ENCODE results near the gene STOML1. TPM values are rescaled to one million over a fixed set of nuclear protein-coding genes. Genes with fewer than 3 reads are reported as not detected.
"Not testable (repeated sequence)": the region's sequence is repeated elsewhere in the genome, so short reads cannot be mapped to it uniquely, and the experiment has no call there.

STOML1 gene
- total and polyA plus RNA-seq, 2 donors: 13.0 to 19.1 TPM

- H3K36me3 ChIP-seq (ENCODE audit: control insufficient read depth in 2 of 2, insufficient read depth in 2 of 2, low read length in 1 of 2); H3K4me3 ChIP-seq (ENCODE audit: low read length in 2 of 2); H3K27ac ChIP-seq (ENCODE audit: low read depth in 1 of 2, low read length in 1 of 2); H3K27me3 ChIP-seq (ENCODE audit: control insufficient read depth in 2 of 2, insufficient read depth in 1 of 2, low read length in 1 of 2); H3K9me3 ChIP-seq (ENCODE audit: control insufficient read depth in 2 of 2, insufficient read depth in 1 of 2, low read length in 1 of 2): not testable (repeated sequence)
- WGBS: 33% methylated on average over 18 of the region's 18 CpGs
- DNase-seq (ENCODE audit: low read depth in 6 of 9, low spot score in 9 of 9): peak in 1 of 9 donors; percentile 53
- H3K4me1 ChIP-seq (ENCODE audit: control insufficient read depth in 2 of 2, insufficient read depth in 2 of 2, low read length in 2 of 2): peaks cover 10 to 23% of the 10 kb centered on the region in 2 donors
Measured at GRCh38 chr15:73975440-73976125, 16.5 kb downstream of the STOML1 start.

DNA sequence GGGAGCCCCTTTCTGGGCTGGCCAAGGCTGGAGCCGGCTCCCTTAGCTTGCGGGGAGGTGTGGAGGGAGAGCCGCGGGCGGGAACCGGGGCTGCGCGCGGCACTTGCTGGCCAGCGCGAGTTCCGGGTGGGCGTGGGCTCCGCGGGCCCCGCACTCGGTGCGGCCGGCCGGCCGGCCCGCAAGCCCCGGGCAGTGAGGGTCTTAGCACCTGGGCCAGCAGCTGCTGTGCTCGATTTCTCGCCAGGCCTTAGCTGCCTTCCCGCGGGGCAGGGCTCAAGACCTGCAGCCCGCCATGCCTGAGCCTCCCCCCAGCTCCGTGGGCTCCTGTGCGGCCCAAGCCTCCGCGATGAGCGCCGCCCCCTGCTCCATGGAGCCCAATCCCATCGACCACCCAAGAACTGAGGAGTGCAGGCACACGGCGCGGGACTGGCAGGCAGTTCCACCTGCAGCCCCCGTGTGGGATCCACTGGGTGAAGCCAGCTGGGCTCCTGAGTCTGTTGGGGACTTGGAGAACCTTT, 18.4 kb downstream of the STOML1 start:
- not testable (repeated sequence) for H3K27ac ChIP-seq (ENCODE audit: low read depth in 1 of 2, low read length in 1 of 2); H3K9me3 ChIP-seq (ENCODE audit: control insufficient read depth in 2 of 2, insufficient read depth in 1 of 2, low read length in 1 of 2); H3K27me3 ChIP-seq (ENCODE audit: control insufficient read depth in 2 of 2, insufficient read depth in 1 of 2, low read length in 1 of 2); H3K36me3 ChIP-seq (ENCODE audit: control insufficient read depth in 2 of 2, insufficient read depth in 2 of 2, low read length in 1 of 2); H3K4me3 ChIP-seq (ENCODE audit: low read length in 2 of 2); DNase-seq (ENCODE audit: low read depth in 6 of 9, low spot score in 9 of 9)
- 96% methylated on average over 39 of the region's 39 CpGs for WGBS
- H3K4me1 ChIP-seq (ENCODE audit: control insufficient read depth in 2 of 2, insufficient read depth in 2 of 2, low read length in 2 of 2): peaks cover 10 to 30% of the 10 kb centered on the region in 2 donors

GRCh38 chr15:73972984-73973682, 19.0 kb downstream of the STOML1 start:
- Histone ChIP-seq H3K27ac (ENCODE audit: low read depth in 1 of 2, low read length in 1 of 2) (no peak overlapping the region), H3K4me3 (ENCODE audit: low read length in 2 of 2) (peak overlapping the region in 1 of 2 donors; percentile 18)

DNA sequence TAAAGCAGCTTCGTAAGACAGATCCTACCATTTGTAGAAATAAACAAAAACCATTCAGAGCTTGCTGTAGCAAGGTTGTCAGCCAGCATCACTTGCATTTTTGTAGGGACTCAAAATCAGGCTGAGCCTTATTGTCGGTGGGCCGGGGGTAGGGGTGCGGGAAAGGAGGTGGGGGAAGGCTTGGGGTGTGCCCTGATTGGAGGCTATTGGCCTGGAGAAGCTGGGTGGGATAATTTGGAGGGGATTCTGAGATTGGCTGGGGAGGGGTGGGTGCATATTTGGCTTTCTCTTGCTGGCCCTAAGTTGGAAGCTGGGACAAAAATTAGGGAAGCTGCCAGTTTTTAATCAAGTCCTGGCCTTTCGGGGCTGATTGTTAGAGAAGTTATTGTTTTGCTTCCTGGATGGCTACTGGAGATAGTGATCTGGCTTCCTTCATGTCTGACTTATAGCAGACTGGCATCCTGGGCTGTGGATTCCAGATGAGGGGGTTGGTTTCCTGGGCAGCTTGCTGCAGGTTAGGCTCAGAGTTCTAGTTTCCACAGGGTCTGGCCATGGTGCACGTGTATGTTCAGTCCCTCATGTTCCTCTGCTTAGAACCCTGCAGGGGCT, 22.8 kb downstream of the STOML1 start:
- DNase-seq (ENCODE audit: low read depth in 6 of 9, low spot score in 9 of 9): no peak
- no peak overlapping the region for H3K4me3 ChIP-seq (ENCODE audit: low read length in 2 of 2)
- H3K4me1 ChIP-seq (ENCODE audit: control insufficient read depth in 2 of 2, insufficient read depth in 2 of 2, low read length in 2 of 2): peaks cover 18 to 52% of the 10 kb centered on the region in 2 donors
- H3K36me3 ChIP-seq (ENCODE audit: control insufficient read depth in 2 of 2, insufficient read depth in 2 of 2, low read length in 1 of 2): no peaks in the 10 kb centered on the region
- H3K27ac ChIP-seq (ENCODE audit: low read depth in 1 of 2, low read length in 1 of 2): no peak overlapping the region
- 93% methylated on average over 6 of the region's 6 CpGs for WGBS
- peaks cover 0 to 10% of the 10 kb centered on the region in 2 donors for H3K9me3 ChIP-seq (ENCODE audit: control insufficient read depth in 2 of 2, insufficient read depth in 1 of 2, low read length in 1 of 2)
- H3K27me3 ChIP-seq (ENCODE audit: control insufficient read depth in 2 of 2, insufficient read depth in 1 of 2, low read length in 1 of 2): no peaks in the 10 kb centered on the region

More at GRCh38 chr15:73972984-73973682, 19.0 kb downstream of the STOML1 start:
- DNase-seq (ENCODE audit: low read depth in 6 of 9, low spot score in 9 of 9): peak in 8 of 9 donors; percentile 74 to 93 (median 88)
- Histone ChIP-seq H3K4me1 (ENCODE audit: control insufficient read depth in 2 of 2, insufficient read depth in 2 of 2, low read length in 2 of 2) (peaks cover 10 to 32% of the 10 kb centered on the region in 2 donors), H3K36me3 (ENCODE audit: control insufficient read depth in 2 of 2, insufficient read depth in 2 of 2, low read length in 1 of 2) (no peaks in the 10 kb centered on the region), H3K27me3 (ENCODE audit: control insufficient read depth in 2 of 2, insufficient read depth in 1 of 2, low read length in 1 of 2) (no peaks in the 10 kb centered on the region), H3K9me3 (ENCODE audit: control insufficient read depth in 2 of 2, insufficient read depth in 1 of 2, low read length in 1 of 2) (peaks cover 0 to 10% of the 10 kb centered on the region in 2 donors)
- 37% methylated on average over 26 of the region's 26 CpGs for WGBS

DNA sequence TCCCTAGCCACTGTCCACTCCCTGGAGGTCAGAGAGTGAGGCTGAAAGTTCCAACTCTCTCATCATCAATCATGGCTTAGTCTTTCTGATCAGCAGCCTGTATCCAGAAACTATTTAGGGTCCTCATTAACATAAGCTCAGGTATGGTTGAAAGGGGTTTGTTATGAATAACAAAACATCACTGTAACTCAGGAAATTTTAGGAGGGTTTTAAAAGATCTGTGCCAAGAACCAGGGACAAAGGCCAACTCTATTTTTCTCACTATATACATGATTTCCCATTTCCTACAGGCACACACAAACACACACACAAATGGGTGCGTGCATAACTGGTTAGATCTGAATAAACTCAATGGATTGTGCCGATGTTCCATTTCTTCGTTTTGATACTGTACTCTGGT, 23.6 kb downstream of the STOML1 start:
- peaks cover 0 to 10% of the 10 kb centered on the region in 2 donors for H3K9me3 ChIP-seq (ENCODE audit: control insufficient read depth in 2 of 2, insufficient read depth in 1 of 2, low read length in 1 of 2)
- no peaks in the 10 kb centered on the region for H3K27me3 ChIP-seq (ENCODE audit: control insufficient read depth in 2 of 2, insufficient read depth in 1 of 2, low read length in 1 of 2)
- H3K36me3 ChIP-seq (ENCODE audit: control insufficient read depth in 2 of 2, insufficient read depth in 2 of 2, low read length in 1 of 2): no peaks in the 10 kb centered on the region
- WGBS: over 99% methylated on average over 3 of the region's 3 CpGs
- H3K27ac ChIP-seq (ENCODE audit: low read depth in 1 of 2, low read length in 1 of 2): no peak overlapping the region
- peaks cover 21 to 52% of the 10 kb centered on the region in 2 donors for H3K4me1 ChIP-seq (ENCODE audit: control insufficient read depth in 2 of 2, insufficient read depth in 2 of 2, low read length in 2 of 2)
- no peak overlapping the region for H3K4me3 ChIP-seq (ENCODE audit: low read length in 2 of 2)
- no peak for DNase-seq (ENCODE audit: low read depth in 6 of 9, low spot score in 9 of 9)

- H3K4me1 ChIP-seq (ENCODE audit: control insufficient read depth in 2 of 2, insufficient read depth in 2 of 2, low read length in 2 of 2): peaks cover 23 to 48% of the 10 kb centered on the region in 2 donors
- WGBS: 2% methylated on average over 2 of the region's 2 CpGs
- no peaks in the 10 kb centered on the region for H3K36me3 ChIP-seq (ENCODE audit: control insufficient read depth in 2 of 2, insufficient read depth in 2 of 2, low read length in 1 of 2)
- no peaks in the 10 kb centered on the region for H3K27me3 ChIP-seq (ENCODE audit: control insufficient read depth in 2 of 2, insufficient read depth in 1 of 2, low read length in 1 of 2)
- H3K4me3 ChIP-seq (ENCODE audit: low read length in 2 of 2): peak overlapping the region in 1 of 2 donors; percentile 30
- peak overlapping the region; percentile 96 to 97 for H3K27ac ChIP-seq (ENCODE audit: low read depth in 1 of 2, low read length in 1 of 2)
- DNase-seq (ENCODE audit: low read depth in 6 of 9, low spot score in 9 of 9): peak in 8 of 9 donors; percentile 61 to 94 (median 81)
- H3K9me3 ChIP-seq (ENCODE audit: control insufficient read depth in 2 of 2, insufficient read depth in 1 of 2, low read length in 1 of 2): peaks cover 0 to 5% of the 10 kb centered on the region in 2 donors
Measured at GRCh38 chr15:73965758-73966113, 26.4 kb downstream of the STOML1 start.

DNA sequence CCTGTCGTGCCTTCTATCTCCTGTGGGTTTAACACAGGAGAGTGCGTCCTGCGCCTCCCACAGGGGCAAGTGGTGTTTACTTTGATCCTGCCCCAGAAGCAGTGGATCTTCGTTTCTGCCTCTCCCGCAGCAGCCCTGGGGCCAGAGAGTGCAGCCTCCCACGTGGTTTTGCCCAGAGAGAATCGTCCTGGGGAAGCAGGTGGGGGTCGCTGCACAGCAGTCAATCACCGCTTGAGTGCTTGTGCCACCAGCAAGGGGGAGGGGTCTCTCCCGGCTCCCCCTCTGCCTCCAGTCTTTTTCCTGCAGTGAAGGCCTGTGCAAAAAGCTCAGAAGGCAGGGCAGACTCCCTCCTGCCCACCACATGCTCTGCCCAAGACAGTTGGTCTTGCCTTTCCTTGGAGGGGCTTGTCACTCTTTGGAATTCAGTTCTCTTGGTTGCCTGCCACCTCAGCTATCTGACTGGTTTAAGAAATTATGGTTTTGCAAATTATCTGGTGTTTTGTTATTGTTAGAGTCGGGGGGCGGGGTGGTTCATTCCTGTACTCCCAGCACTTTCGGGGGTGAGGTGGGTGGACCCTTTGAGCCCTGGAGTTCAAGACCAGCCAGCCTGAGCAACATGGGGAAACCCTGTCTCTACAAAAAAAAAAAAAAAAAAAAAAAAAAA, 26.9 kb downstream of the STOML1 start:
- peaks cover 25 to 53% of the 10 kb centered on the region in 2 donors for H3K4me1 ChIP-seq (ENCODE audit: control insufficient read depth in 2 of 2, insufficient read depth in 2 of 2, low read length in 2 of 2)
- H3K36me3 ChIP-seq (ENCODE audit: control insufficient read depth in 2 of 2, insufficient read depth in 2 of 2, low read length in 1 of 2): no peaks in the 10 kb centered on the region
- H3K27ac ChIP-seq (ENCODE audit: low read depth in 1 of 2, low read length in 1 of 2): peak overlapping the region; percentile 96 to 97
- H3K4me3 ChIP-seq (ENCODE audit: low read length in 2 of 2): peak overlapping the region; percentile 11 to 30
- H3K9me3 ChIP-seq (ENCODE audit: control insufficient read depth in 2 of 2, insufficient read depth in 1 of 2, low read length in 1 of 2): peaks cover 0 to 5% of the 10 kb centered on the region in 2 donors
- 19% methylated on average over 13 of the region's 13 CpGs for WGBS
- DNase-seq (ENCODE audit: low read depth in 6 of 9, low spot score in 9 of 9): peak in 3 of 9 donors; percentile 49 to 75 (median 56)
- no peaks in the 10 kb centered on the region for H3K27me3 ChIP-seq (ENCODE audit: control insufficient read depth in 2 of 2, insufficient read depth in 1 of 2, low read length in 1 of 2)

GRCh38 chr15:73964736-73965093, 27.4 kb downstream of the STOML1 start:
- 6% methylated on average over 11 of the region's 11 CpGs for WGBS
- Histone ChIP-seq H3K36me3 (ENCODE audit: control insufficient read depth in 2 of 2, insufficient read depth in 2 of 2, low read length in 1 of 2) (no peaks in the 10 kb centered on the region), H3K27me3 (ENCODE audit: control insufficient read depth in 2 of 2, insufficient read depth in 1 of 2, low read length in 1 of 2) (no peaks in the 10 kb centered on the region), H3K27ac (ENCODE audit: low read depth in 1 of 2, low read length in 1 of 2) (peak overlapping the region; percentile 96 to 97), H3K4me3 (ENCODE audit: low read length in 2 of 2) (peak overlapping the region in 1 of 2 donors; percentile 11), H3K9me3 (ENCODE audit: control insufficient read depth in 2 of 2, insufficient read depth in 1 of 2, low read length in 1 of 2) (peaks cover 0 to 5% of the 10 kb centered on the region in 2 donors), H3K4me1 (ENCODE audit: control insufficient read depth in 2 of 2, insufficient read depth in 2 of 2, low read length in 2 of 2) (peaks cover 30 to 58% of the 10 kb centered on the region in 2 donors)
- peak in 8 of 9 donors; percentile 65 to 94 (median 86) for DNase-seq (ENCODE audit: low read depth in 6 of 9, low spot score in 9 of 9)

All from thymus (tissue), 11 donors.